K562 (cell line): ENCODE measurements around the gene MPI. TPM values are rescaled to one million over a fixed set of nuclear protein-coding genes. Genes with fewer than 3 reads are reported as not detected.

ENCODE experiments used
- ATAC-seq: fragments of 200-7000 bp; cut with Tn5 transposase; 3 replicates; pipeline ENCODE4 v1.9.1; 2020; ENCODE audit warnings: moderate library complexity
- BruUV-seq: library from RNA; stranded (reverse); fragments of 400-500 nt; replicated peaks from 2 replicates; lab custom pipeline; 2021; lab: Mats Ljungman, UMichigan
- CTCF ChIA-PET: fragments of 300-600 bp; formaldehyde crosslinking; extraction: SDS; loops from one replicate; lab custom pipeline; 2021; ENCODE audit warnings: low intra/inter-chr PET ratio; lab: Yijun Ruan, JAX
- POLR2A ChIA-PET: fragments of 300-600, 350-650 bp; sonication (Branson Sonifier 250); formaldehyde crosslinking; extraction: SDS; loops from one replicate; lab custom pipeline; 2021; ENCODE audit warnings: antibody characterized with exemption, inconsistent platforms; lab: Yijun Ruan, JAX
- DNase-seq, 4 experiments: peaks; one replicate each; pipeline versions ENCODE4 v3.0.0 to v3.0.0-alpha.2; 2011 to 2018; ENCODE audit warnings: low spot score in 3 of 4, mixed read lengths in 3 of 4; ENCODE audit errors: extremely low read depth in 1 of 4
- FAIRE-seq: peaks from 2 replicates; lab custom pipeline; 2011; peaks lifted over from hg19 to GRCh38; lab: Jason Lieb, UNC
- H2AFZ ChIP-seq: 2 replicates; pipeline ENCODE4 v1.6.0; 2011; ENCODE audit warnings: low read depth, low read length, control low read depth, inconsistent platforms
- H3K27ac ChIP-seq: fragments of 200-600 bp; 3 replicates; pipeline ENCODE4 v1.8.0; 2011; ENCODE audit warnings: low read depth, mild to moderate bottlenecking, control low read depth, inconsistent platforms, low read length, moderate library complexity, mixed read lengths; ENCODE audit errors: extremely low read depth
- H3K27me3 ChIP-seq, 2 experiments: fragments of 300-600 bp in 1 of 2; 2 replicates in 1 of 2; 3 replicates in 1 of 2; pipeline versions ENCODE4 v1.6.0 to v1.8.0; 2011; ENCODE audit warnings: inconsistent platforms in 2 of 2, low read length in 2 of 2, mild to moderate bottlenecking in 1 of 2, mixed read lengths in 1 of 2, moderate library complexity in 1 of 2; ENCODE audit not compliant: control insufficient read depth in 2 of 2, insufficient read depth in 2 of 2
- H3K36me3 ChIP-seq: fragments of 300-600 bp; 3 replicates; pipeline ENCODE4 v1.8.0; 2011; ENCODE audit warnings: mild to moderate bottlenecking, low read length, inconsistent platforms; ENCODE audit not compliant: control insufficient read depth, insufficient read depth
- H3K4me1 ChIP-seq, 2 experiments: fragments of 200-600 bp in 1 of 2; replicated peaks in 1 of 2; 2 replicates in 1 of 2; 3 replicates in 1 of 2; pipeline versions ENCODE4 v1.5.1 to v1.8.0; 2011; ENCODE audit warnings: inconsistent platforms in 2 of 2, low read length in 2 of 2, mild to moderate bottlenecking in 1 of 2, mixed read lengths in 1 of 2, moderate library complexity in 1 of 2; ENCODE audit not compliant: control insufficient read depth in 2 of 2, insufficient read depth in 2 of 2
- H3K4me2 ChIP-seq: 2 replicates; pipeline ENCODE4 v1.6.1; 2011; ENCODE audit warnings: low read length, control low read depth, inconsistent platforms, mixed read lengths; ENCODE audit not compliant: insufficient read depth
- H3K4me3 ChIP-seq: fragments of 200-600 bp; sonication (generic), shearing (Covaris generic); 2 replicates; pipeline ENCODE4 v1.5.1; 2016; ENCODE audit warnings: control low read depth, inconsistent platforms
- H3K79me2 ChIP-seq: fragments of 200-600 bp; 3 replicates; pipeline ENCODE4 v1.8.0; 2011; ENCODE audit warnings: low read length, inconsistent platforms; ENCODE audit not compliant: control insufficient read depth, insufficient read depth
- H3K9ac ChIP-seq, 2 experiments: 2 replicates each; pipeline versions ENCODE4 v1.6.0 to v1.6.1; 2011; ENCODE audit warnings: low read depth in 2 of 2, low read length in 2 of 2, control low read depth in 1 of 2, inconsistent platforms in 1 of 2, mild to moderate bottlenecking in 1 of 2, mixed read lengths in 1 of 2; ENCODE audit not compliant: insufficient read depth in 1 of 2
- H3K9me1 ChIP-seq: one replicate; pipeline ENCODE4 v1.6.0; 2011; ENCODE audit warnings: inconsistent platforms, mild to moderate bottlenecking, low read length, moderate library complexity; ENCODE audit not compliant: control insufficient read depth, insufficient read depth
- H3K9me3 ChIP-seq: replicated peaks from 2 replicates; pipeline ENCODE4 v1.5.1; 2011; ENCODE audit warnings: low read depth, low read length, inconsistent platforms; ENCODE audit not compliant: control insufficient read depth, insufficient read depth
- H4K20me1 ChIP-seq: replicated peaks from 2 replicates; pipeline ENCODE4 v1.6.1; 2011; ENCODE audit warnings: low read length, inconsistent platforms, mixed read lengths; ENCODE audit not compliant: control insufficient read depth, insufficient read depth
- E2F1 ChIP-seq: sonication (generic); formaldehyde crosslinking; IDR thresholded peaks from 2 replicates; pipeline ENCODE4 v1.8.1; 2023; ENCODE audit warnings: mild to moderate bottlenecking, missing genetic modification reagents, moderate library complexity
- LCOR ChIP-seq: sonication (generic); formaldehyde crosslinking; IDR thresholded peaks from 2 replicates; pipeline ENCODE4 v1.8.0; 2022; ENCODE audit warnings: mild to moderate bottlenecking, missing genetic modification reagents
- MEF2D ChIP-seq: conservative IDR thresholded peaks from 2 replicates; pipeline ENCODE4 v1.6.1; 2016; ENCODE audit warnings: low read depth, missing genetic modification characterization, missing compliant biosample characterization
- NFXL1 ChIP-seq: fragments of 450-650 bp; formaldehyde crosslinking; IDR thresholded peaks from 2 replicates; pipeline ENCODE4 v1.4.0; 2021; ENCODE audit warnings: mild to moderate bottlenecking
- TFAM ChIP-seq: fragments of 250-450 bp; sonication (Bioruptor Pico); conservative IDR thresholded peaks from 2 replicates; pipeline ENCODE4 v1.5.0; 2021; ENCODE audit warnings: mild to moderate bottlenecking, moderate library complexity
- UBTF ChIP-seq, 2 experiments: IDR thresholded peaks; 2 replicates each; pipeline ENCODE4 v1.6.1; 2012; ENCODE audit warnings: improper control_type of control experiment in 2 of 2, low read depth in 2 of 2, low read length in 2 of 2, borderline replicate concordance in 1 of 2
- USF2 ChIP-seq: sonication (generic); formaldehyde crosslinking; IDR thresholded peaks from 2 replicates; pipeline ENCODE4 v1.5.0; 2020; ENCODE audit warnings: missing genetic modification reagents
- ZNF3 ChIP-seq: fragments of 250-450 bp; sonication (Bioruptor Pico); IDR thresholded peaks from 2 replicates; pipeline ENCODE4 v1.5.0; 2021; ENCODE audit warnings: mild to moderate bottlenecking, moderate library complexity
- WGBS: fragments of 100-300 bp; shearing (Covaris generic); methylation state at CpG from one replicate; pipeline ENCODE4 v1.1.6; 2016; ENCODE audit warnings: low coverage, mixed read lengths; ENCODE audit not compliant: insufficient coverage; ENCODE audit errors: missing lambda C conversion rate; 5-methylcytosine and 5-hydroxymethylcytosine counted together
- in situ Hi-C: fragments of 300-500 bp; cut with MboI; formaldehyde crosslinking; loops from 4 replicates; pipeline ENCODE4 v1.15.0; 2018; ENCODE audit warnings: inconsistent platforms, mixed read lengths
- intact Hi-C: fragments of 100-400 bp; cut with micrococcal nuclease; formaldehyde crosslinking; loops from 2 replicates; pipeline ENCODE4 v1.14.2; 2022
- polyA plus RNA-seq, 8 experiments: library from polyadenylated mRNA; depleted of rRNA in 4 of 8; stranded (reverse) in 5 of 8; unstranded in 3 of 8; fragments of >200 nt; fragmentation: Nextera tagmentation in 2 of 8; fragmentation: Illumina TruSeq in 1 of 8; extraction: Ambion mirVana in 2 of 8; extraction: Trizol in 1 of 8; gene quantifications; 2 replicates each; pipeline versions ENCODE4 v1.2.1 to v1.2.3, GENCODE V29; 2011 to 2014; ENCODE audit warnings: inconsistent platforms in 1 of 8, missing spikeins in 1 of 8
- total RNA-seq, 7 experiments: library from RNA; depleted of rRNA in 6 of 7; stranded (reverse); fragments of >200 nt in 6 of 7; fragmentation: Illumina TruSeq in 2 of 7; extraction: Trizol in 2 of 7; gene quantifications; 2 replicates each; pipeline versions ENCODE4 v1.2.1 to v1.2.3, GENCODE V29; 2011 to 2021; ENCODE audit warnings: low replicate concordance in 1 of 7
- TF ChIP-seq, protein P1 (sequence below): sonication (generic); formaldehyde crosslinking; IDR thresholded peaks from 2 replicates; pipeline ENCODE4 v1.8.0; 2022; ENCODE audit warnings: mild to moderate bottlenecking, missing genetic modification reagents
- TF ChIP-seq, protein P2 (sequence below): fragments of 150-350 bp; conservative IDR thresholded peaks from 2 replicates; pipeline ENCODE4 v1.6.1; 2014; ENCODE audit warnings: low read length

Gene MPI
- total and polyA plus RNA-seq, 9 of the 15 experiments (the other 6 are each of a cell fraction or from before 2014, with no cell fraction given) = 30.7 to 105 (median 40.5) TPM

DNA sequence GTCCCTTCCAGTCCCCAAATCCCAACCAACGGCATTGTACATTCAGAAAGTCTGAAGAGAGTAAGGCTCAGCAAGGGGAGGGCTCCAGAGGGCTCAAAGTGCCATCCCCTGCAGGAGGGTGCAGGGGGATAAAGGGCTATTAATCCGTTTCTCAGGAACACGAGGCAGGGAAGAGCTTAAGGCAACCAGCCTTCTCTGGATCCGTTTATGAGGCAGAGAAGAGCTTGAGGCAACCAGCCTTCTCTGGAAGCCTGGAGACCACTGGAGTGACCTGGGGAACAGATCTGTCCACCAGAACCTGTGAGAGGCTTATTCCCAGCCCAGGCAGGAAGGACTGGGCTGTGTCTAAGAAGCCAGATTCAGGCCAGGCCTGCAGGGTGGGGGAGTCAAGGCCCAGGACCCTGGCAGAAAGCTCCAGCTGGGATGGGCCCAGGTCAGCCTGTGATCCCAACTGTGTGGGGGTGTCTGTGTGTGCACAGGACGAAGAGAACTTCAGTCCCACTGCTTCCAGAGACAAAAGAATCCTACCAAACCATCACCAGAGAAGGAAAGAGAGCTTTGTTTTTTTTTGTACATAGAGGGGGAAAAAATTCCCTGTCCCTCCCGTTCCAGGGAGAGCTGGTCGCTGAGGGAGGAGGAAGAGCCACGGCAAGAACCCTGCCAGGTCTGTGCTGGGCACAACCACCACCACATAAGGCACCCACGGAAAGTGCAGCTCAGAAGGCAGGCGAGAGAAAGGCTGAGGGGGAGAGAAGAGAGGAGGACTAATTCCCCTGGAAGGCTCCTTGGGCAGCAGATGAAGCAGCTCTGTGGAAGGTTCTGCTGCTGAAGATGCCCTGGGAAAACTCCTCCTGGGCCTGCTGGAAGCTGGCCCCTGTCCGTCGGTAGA, 45.3 kb upstream of the MPI start:
- DNase-seq = no peak
- Histone ChIP-seq H3K4me2 (no peak overlapping the region), H3K9me1 (peaks cover 11% of the 10 kb centered on the region), H3K4me1 (peaks cover 19 to 47% of the 10 kb centered on the region in 2 experiments; a peak in 4 of 5 replicates), H4K20me1 (peaks cover 4% of the 10 kb centered on the region; the same call in 1 of the 2 replicates), H3K27me3 (no peaks in the 10 kb centered on the region), H2AFZ (no peak overlapping the region), H3K36me3 (peaks cover 54% of the 10 kb centered on the region; the same call in 2 of the 3 replicates), H3K9ac (peak overlapping the region in 1 of 2 experiments; percentile 94; a peak in 2 of 4 replicates), H3K9me3 (no peaks in the 10 kb centered on the region), H3K79me2 (peaks cover 14% of the 10 kb centered on the region; the same call in 2 of the 3 replicates), H3K4me3 (no peak overlapping the region), H3K27ac (peak overlapping the region; percentile 34; the same call in 2 of the 3 replicates)
- POLR2A ChIA-PET = interaction anchor here (1.1 to 1.9 kb wide), 4 partner anchors 12 to 110 kb away, joined by 3 to 4 read pairs (median 4); no protein-coding TSS in a partner anchor
- no TSS peak for BruUV-seq
- in situ Hi-C loops (no loop called here), intact Hi-C loops (loop anchor here (5.0 kb wide), 3 partner anchors 48 to 143 kb away; partner anchors contain the start of gene MPI)
- ATAC-seq = no peak
- no peak for FAIRE-seq
- WGBS = 80% methylated on average over 9 of the region's 12 CpGs
- CTCF ChIA-PET = interaction anchor here (1.7 kb wide), 1 partner anchor 57 kb away, joined by 4 read pairs; no protein-coding TSS in a partner anchor
- TF ChIP-seq MEF2D = no peak
- TF ChIP-seq E2F1 (CRISPR knock-in tag) = no peak
- no peak for TF ChIP-seq ZNF3 (CRISPR knock-in tag)
- TF ChIP-seq TFAM = no peak
- TF ChIP-seq NFXL1 = no peak
- TF ChIP-seq, protein P1, sequence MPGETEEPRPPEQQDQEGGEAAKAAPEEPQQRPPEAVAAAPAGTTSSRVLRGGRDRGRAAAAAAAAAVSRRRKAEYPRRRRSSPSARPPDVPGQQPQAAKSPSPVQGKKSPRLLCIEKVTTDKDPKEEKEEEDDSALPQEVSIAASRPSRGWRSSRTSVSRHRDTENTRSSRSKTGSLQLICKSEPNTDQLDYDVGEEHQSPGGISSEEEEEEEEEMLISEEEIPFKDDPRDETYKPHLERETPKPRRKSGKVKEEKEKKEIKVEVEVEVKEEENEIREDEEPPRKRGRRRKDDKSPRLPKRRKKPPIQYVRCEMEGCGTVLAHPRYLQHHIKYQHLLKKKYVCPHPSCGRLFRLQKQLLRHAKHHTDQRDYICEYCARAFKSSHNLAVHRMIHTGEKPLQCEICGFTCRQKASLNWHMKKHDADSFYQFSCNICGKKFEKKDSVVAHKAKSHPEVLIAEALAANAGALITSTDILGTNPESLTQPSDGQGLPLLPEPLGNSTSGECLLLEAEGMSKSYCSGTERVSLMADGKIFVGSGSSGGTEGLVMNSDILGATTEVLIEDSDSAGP (CRISPR knock-in tag) = no peak
- TF ChIP-seq, protein P2, sequence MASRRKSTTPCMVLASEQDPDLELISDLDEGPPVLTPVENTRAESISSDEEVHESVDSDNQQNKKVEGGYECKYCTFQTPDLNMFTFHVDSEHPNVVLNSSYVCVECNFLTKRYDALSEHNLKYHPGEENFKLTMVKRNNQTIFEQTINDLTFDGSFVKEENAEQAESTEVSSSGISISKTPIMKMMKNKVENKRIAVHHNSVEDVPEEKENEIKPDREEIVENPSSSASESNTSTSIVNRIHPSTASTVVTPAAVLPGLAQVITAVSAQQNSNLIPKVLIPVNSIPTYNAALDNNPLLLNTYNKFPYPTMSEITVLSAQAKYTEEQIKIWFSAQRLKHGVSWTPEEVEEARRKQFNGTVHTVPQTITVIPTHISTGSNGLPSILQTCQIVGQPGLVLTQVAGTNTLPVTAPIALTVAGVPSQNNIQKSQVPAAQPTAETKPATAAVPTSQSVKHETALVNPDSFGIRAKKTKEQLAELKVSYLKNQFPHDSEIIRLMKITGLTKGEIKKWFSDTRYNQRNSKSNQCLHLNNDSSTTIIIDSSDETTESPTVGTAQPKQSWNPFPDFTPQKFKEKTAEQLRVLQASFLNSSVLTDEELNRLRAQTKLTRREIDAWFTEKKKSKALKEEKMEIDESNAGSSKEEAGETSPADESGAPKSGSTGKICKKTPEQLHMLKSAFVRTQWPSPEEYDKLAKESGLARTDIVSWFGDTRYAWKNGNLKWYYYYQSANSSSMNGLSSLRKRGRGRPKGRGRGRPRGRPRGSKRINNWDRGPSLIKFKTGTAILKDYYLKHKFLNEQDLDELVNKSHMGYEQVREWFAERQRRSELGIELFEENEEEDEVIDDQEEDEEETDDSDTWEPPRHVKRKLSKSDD = no peak
- TF ChIP-seq LCOR (CRISPR knock-in tag) = no peak
- TF ChIP-seq USF2 (CRISPR knock-in tag) = no peak
- no peak for TF ChIP-seq UBTF (IDR thresholded peaks at IDR 0.05; ENCODE audit: borderline replicate concordance in 1 of 2, low read depth in 2 of 2, low read length in 2 of 2)
